Spleen (tissue), 7 donors: ENCODE measurements around the gene ARHGAP19.

Experiments used
- CTCF ChIP-seq, 11 experiments: fragments of 200-600 bp in 7 of 11; fragments of 450-650 bp in 4 of 11; sonication (generic) in 4 of 11; IDR thresholded peaks in 8 of 11; conservative IDR thresholded peaks in 3 of 11; 1 replicate in 7 of 11; 2 replicates in 4 of 11; pipeline versions ENCODE4 v1.4.0 to v1.8.0; 2016 to 2021; ENCODE audit warnings: antibody characterized with exemption in 11 of 11, inconsistent platforms in 4 of 11, mild to moderate bottlenecking in 1 of 11
- POLR2A ChIP-seq, 3 donors: fragments of 450-650 bp; IDR thresholded peaks; one replicate each; pipeline ENCODE4 v1.5.1; 2017; ENCODE audit warnings: antibody characterized with exemption in 3 of 3, mild to moderate bottlenecking in 1 of 3
- POLR2AphosphoS5 ChIP-seq, 3 donors: sonication (generic); formaldehyde crosslinking; IDR thresholded peaks; one replicate each; pipeline ENCODE4 v1.5.1; 2017; ENCODE audit warnings: antibody characterized with exemption in 3 of 3
- donor health status: DM: no; HTN: no; CAD: no; lungs with moderate emphysema.
- donor health status: DM: no; HTN: no; CAD: no.
- donor health status: DM: no; HTN: no; CAD: no.

DNA sequence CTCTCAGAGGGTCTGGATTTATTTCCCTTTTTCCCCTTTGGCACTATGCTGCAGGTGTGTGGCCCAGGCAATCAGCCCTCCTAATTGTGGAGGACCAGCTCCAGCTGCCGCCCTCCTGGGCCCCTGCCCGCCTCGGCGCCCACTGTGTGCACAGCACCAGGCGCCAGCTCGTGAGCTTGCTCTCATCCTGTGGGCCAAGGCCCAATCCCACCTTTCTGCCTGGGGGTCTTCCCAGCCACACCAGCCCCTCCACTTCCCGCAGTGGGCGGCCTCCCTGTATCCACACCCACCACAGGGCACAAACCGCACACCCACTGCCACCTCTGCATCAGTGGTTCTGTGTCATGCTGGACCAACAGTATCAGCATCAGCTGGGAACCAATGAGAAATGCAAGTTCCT is 81.2 kb downstream of the ARHGAP19 start:
- TF ChIP-seq CTCF (IDR thresholded peaks at IDR 0.05 in 8 of 11, conservative IDR thresholded peaks at IDR 0.05 in 3 of 11) (no peak), POLR2A (IDR thresholded peaks at IDR 0.05) (no peak), POLR2AphosphoS5 (IDR thresholded peaks at IDR 0.05) (no peak)
